SK-N-SH (cell line): ENCODE data around the gene ARHGAP10. TPM values are rescaled to one million over a fixed set of nuclear protein-coding genes. Genes with fewer than 3 reads are reported as not detected.

Experiments used
- CTCF ChIA-PET: fragments of 300-600, 350-600 bp; formaldehyde crosslinking; extraction: SDS; loops from one replicate; lab custom pipeline; 2021; lab: Yijun Ruan, JAX
- POLR2A ChIA-PET: fragments of 350-600 bp; sonication (Branson Sonifier 250); formaldehyde crosslinking; extraction: SDS; loops from one replicate; lab custom pipeline; 2020; ENCODE audit warnings: antibody characterized with exemption, inconsistent platforms; lab: Yijun Ruan, JAX
- DNase-seq: peaks from one replicate; pipeline ENCODE4 v3.0.0; 2012
- H2AFZ ChIP-seq: fragments of 200-600 bp; sonication (generic); 2 replicates; pipeline ENCODE4 v1.8.1; 2016; ENCODE audit warnings: antibody characterized with exemption, mild to moderate bottlenecking, low read depth
- H3F3A ChIP-seq: fragments of 200-600 bp; sonication (generic); replicated peaks from 2 replicates; pipeline ENCODE3; 2016; ENCODE audit warnings: antibody characterized with exemption, mild to moderate bottlenecking; ENCODE audit not compliant: insufficient read depth
- H3K27ac ChIP-seq, 2 experiments: fragments of 200-500 bp in 1 of 2; fragments of 200-600 bp in 1 of 2; sonication (Bioruptor generic) in 1 of 2; sonication (generic), shearing (Covaris generic) in 1 of 2; 2 replicates each; pipeline versions ENCODE4 v1.5.1 to v1.6.1; 2014 to 2016; ENCODE audit warnings: low read depth in 2 of 2, inconsistent platforms in 1 of 2, low read length in 1 of 2, mild to moderate bottlenecking in 1 of 2, mixed read lengths in 1 of 2
- H3K27me3 ChIP-seq: fragments of 200-600 bp; sonication (generic), shearing (Covaris generic); 2 replicates; pipeline ENCODE4 v1.6.1; 2016; ENCODE audit warnings: mixed run types; ENCODE audit not compliant: insufficient read depth
- H3K36me3 ChIP-seq, 2 experiments: fragments of 200-500 bp in 1 of 2; fragments of 200-600 bp in 1 of 2; sonication (Bioruptor generic) in 1 of 2; sonication (generic) in 1 of 2; replicated peaks in 1 of 2; 2 replicates each; pipeline versions ENCODE3 to v1.5.1; 2014 to 2016; ENCODE audit warnings: low read length in 1 of 2, mild to moderate bottlenecking in 1 of 2; ENCODE audit not compliant: insufficient read depth in 2 of 2, control insufficient read depth in 1 of 2
- H3K4me1 ChIP-seq, 2 experiments: fragments of 200-500 bp in 1 of 2; fragments of 200-600 bp in 1 of 2; sonication (Bioruptor generic) in 1 of 2; sonication (generic), shearing (Covaris generic) in 1 of 2; 2 replicates each; pipeline versions ENCODE4 v1.5.1 to v1.6.1; 2014 to 2016; ENCODE audit warnings: low read depth in 1 of 2, low read length in 1 of 2, mixed run types in 1 of 2; ENCODE audit not compliant: insufficient read depth in 2 of 2, control insufficient read depth in 1 of 2
- H3K4me2 ChIP-seq: fragments of 200-600 bp; sonication (generic), shearing (Covaris generic); 2 replicates; pipeline ENCODE4 v1.6.1; 2017; ENCODE audit warnings: mixed run types
- H3K4me3 ChIP-seq, 2 experiments: fragments of 200-500 bp in 1 of 2; fragments of 200-600 bp in 1 of 2; sonication (Bioruptor generic) in 1 of 2; sonication (generic), shearing (Covaris generic) in 1 of 2; 2 replicates each; pipeline versions ENCODE4 v1.5.1 to v1.8.1; 2014 to 2016; ENCODE audit warnings: low read depth in 2 of 2, inconsistent platforms in 1 of 2, low read length in 1 of 2, mild to moderate bottlenecking in 1 of 2, mixed read lengths in 1 of 2, moderate library complexity in 1 of 2
- H3K79me2 ChIP-seq: fragments of 200-600 bp; sonication (generic); 2 replicates; pipeline ENCODE4 v1.8.1; 2017; ENCODE audit warnings: mild to moderate bottlenecking; ENCODE audit not compliant: insufficient read depth
- H3K9ac ChIP-seq: fragments of 200-600 bp; sonication (generic); 2 replicates; pipeline ENCODE4 v1.6.1; 2017; ENCODE audit warnings: mixed run types
- H3K9me2 ChIP-seq: fragments of 200-600 bp; sonication (generic); 2 replicates; pipeline ENCODE4 v1.6.1; 2017; ENCODE audit warnings: mixed run types
- H3K9me3 ChIP-seq: fragments of 200-600 bp; sonication (generic); 2 replicates; pipeline ENCODE4 v1.6.1; 2017; ENCODE audit warnings: mixed run types, mild to moderate bottlenecking, moderate library complexity
- H4K20me1 ChIP-seq: fragments of 200-600 bp; sonication (generic); 2 replicates; pipeline ENCODE4 v1.6.1; 2017; ENCODE audit warnings: mild to moderate bottlenecking, mixed run types; ENCODE audit not compliant: insufficient read depth
- ELF1 ChIP-seq: IDR thresholded peaks from 2 replicates; pipeline ENCODE4 v1.4.0; 2012
- GABPA ChIP-seq: IDR thresholded peaks from 2 replicates; pipeline ENCODE4 v1.4.0; 2012; ENCODE audit warnings: low read depth, mild to moderate bottlenecking
- GATA2 ChIP-seq: sonication (generic); formaldehyde crosslinking; IDR thresholded peaks from 2 replicates; pipeline ENCODE4 v1.5.0; 2020; ENCODE audit warnings: mild to moderate bottlenecking, missing genetic modification reagents
- JUND ChIP-seq: IDR thresholded peaks from 2 replicates; pipeline ENCODE4 v1.4.0; 2012
- NFIC ChIP-seq: IDR thresholded peaks from 2 replicates; pipeline ENCODE4 v1.4.0; 2012; ENCODE audit warnings: borderline replicate concordance
- NRF1 ChIP-seq: IDR thresholded peaks from 2 replicates; pipeline ENCODE4 v1.6.1; 2012; ENCODE audit warnings: low read depth, mild to moderate bottlenecking, low read length
- RAD21 ChIP-seq: IDR thresholded peaks from 2 replicates; pipeline ENCODE4 v1.6.1; 2012; ENCODE audit warnings: mild to moderate bottlenecking, low read length
- RCOR1 ChIP-seq: fragments of 150-350 bp; IDR thresholded peaks from 2 replicates; pipeline ENCODE4 v1.6.1; 2017; ENCODE audit warnings: antibody characterized with exemption, low read length
- SIN3A ChIP-seq: IDR thresholded peaks from 2 replicates; pipeline ENCODE4 v1.6.1; 2012; ENCODE audit warnings: low read depth, mild to moderate bottlenecking, low read length, moderate library complexity, borderline replicate concordance
- SMC3 ChIP-seq: IDR thresholded peaks from 2 replicates; pipeline ENCODE4 v1.6.1; 2012; ENCODE audit warnings: low read depth, low read length, improper control_type of control experiment
- TAF1 ChIP-seq: IDR thresholded peaks from 2 replicates; pipeline ENCODE4 v1.6.1; 2012; ENCODE audit warnings: low read depth, mild to moderate bottlenecking, low read length, moderate library complexity, borderline replicate concordance
- TEAD4 ChIP-seq: IDR thresholded peaks from 2 replicates; pipeline ENCODE4 v1.4.0; 2012; ENCODE audit warnings: mild to moderate bottlenecking, borderline replicate concordance; ENCODE audit not compliant: insufficient read depth
- USF2 ChIP-seq: fragments of 150-350 bp; IDR thresholded peaks from 2 replicates; pipeline ENCODE4 v1.6.1; 2017; ENCODE audit warnings: antibody characterized with exemption, low read length, low read depth, borderline replicate concordance
- YY1 ChIP-seq: IDR thresholded peaks from 2 replicates; pipeline ENCODE4 v1.4.0; 2012; ENCODE audit warnings: low read depth, mild to moderate bottlenecking
- WGBS: methylation state at CpG from one replicate; pipeline ENCODE4 v1.1.6; 2017; ENCODE audit warnings: low lambda C conversion rate; 5-methylcytosine and 5-hydroxymethylcytosine counted together
- polyA plus RNA-seq, 3 experiments: library from polyadenylated mRNA; depleted of rRNA; stranded (reverse); fragments of >200 nt; gene quantifications; 2 replicates each; pipeline ENCODE4 v1.2.3, GENCODE V29; 2012
- TF ChIP-seq, protein P1 (sequence below): IDR thresholded peaks from 2 replicates; pipeline ENCODE4 v1.4.0; 2012; ENCODE audit warnings: low read depth, borderline replicate concordance
- TF ChIP-seq, protein P2 (sequence below): fragments of 200-600 bp; sonication (generic); IDR thresholded peaks from 2 replicates; pipeline ENCODE4 v1.6.1; 2017; ENCODE audit warnings: antibody characterized with exemption, mild to moderate bottlenecking, moderate library complexity
- TF ChIP-seq, protein P3 (sequence below): IDR thresholded peaks from 2 replicates; pipeline ENCODE4; 2012

The ARHGAP10 gene
- polyA plus RNA-seq, 1 of the 3 experiments (the other 2 are of a cell fraction): 15.1 TPM

DNA sequence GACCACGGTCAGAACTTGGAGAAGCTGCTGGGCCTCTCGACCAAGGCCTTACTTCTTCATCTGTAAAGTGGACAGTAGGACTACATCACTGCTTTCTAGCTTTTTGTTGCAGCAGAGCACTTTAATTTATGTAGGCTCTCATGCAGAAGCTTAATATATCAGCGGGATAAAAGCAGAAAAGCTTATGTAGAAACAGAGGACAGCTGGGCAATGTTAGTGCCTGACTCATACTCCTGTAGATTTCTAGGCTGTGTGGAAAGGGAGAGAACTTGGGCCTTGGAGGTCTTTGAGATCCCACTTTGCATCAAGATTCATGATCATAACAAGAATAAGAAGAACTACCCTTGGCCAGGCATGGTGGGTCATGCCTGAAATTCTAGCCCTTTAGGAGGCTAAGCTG, 91.2 kb downstream of the ARHGAP10 start:
- no peak overlapping the region for H3K4me2 ChIP-seq
- 100% methylated on average over 3 of the region's 3 CpGs for WGBS
- CTCF ChIA-PET: interaction anchor here (1.5 to 2.1 kb wide), 2 partner anchors 25 to 44 kb away, joined by 5 read pairs; no protein-coding TSS in a partner anchor

More for the DNA sequence above, 91.2 kb downstream of the ARHGAP10 start:
- POLR2A ChIA-PET: interaction anchor here (0.9 kb wide), 1 partner anchor 36 kb away, joined by 3 read pairs; no protein-coding TSS in a partner anchor
- DNase-seq: no peak
- peaks cover 0 to 8% of the 10 kb centered on the region in 2 experiments for H3K36me3 ChIP-seq
- no peak overlapping the region for H3K27ac ChIP-seq
- H3K4me3 ChIP-seq: no peak overlapping the region
- H3F3A ChIP-seq: peaks cover 2% of the 10 kb centered on the region
- H3K4me1 ChIP-seq: peaks cover 0 to 24% of the 10 kb centered on the region in 2 experiments; a peak in 3 of 4 replicates
- no peaks in the 10 kb centered on the region for H3K9me2 ChIP-seq
- TF ChIP-seq RAD21 (no peak), TAF1 (no peak), SIN3A (no peak), ELF1 (no peak), GATA2 (CRISPR knock-in tag) (no peak), RCOR1 (no peak), USF2 (no peak), YY1 (no peak), SMC3 (no peak), NRF1 (no peak), TEAD4 (no peak), JUND (no peak), NFIC (no peak), GABPA (no peak)
- TF ChIP-seq, protein P1, sequence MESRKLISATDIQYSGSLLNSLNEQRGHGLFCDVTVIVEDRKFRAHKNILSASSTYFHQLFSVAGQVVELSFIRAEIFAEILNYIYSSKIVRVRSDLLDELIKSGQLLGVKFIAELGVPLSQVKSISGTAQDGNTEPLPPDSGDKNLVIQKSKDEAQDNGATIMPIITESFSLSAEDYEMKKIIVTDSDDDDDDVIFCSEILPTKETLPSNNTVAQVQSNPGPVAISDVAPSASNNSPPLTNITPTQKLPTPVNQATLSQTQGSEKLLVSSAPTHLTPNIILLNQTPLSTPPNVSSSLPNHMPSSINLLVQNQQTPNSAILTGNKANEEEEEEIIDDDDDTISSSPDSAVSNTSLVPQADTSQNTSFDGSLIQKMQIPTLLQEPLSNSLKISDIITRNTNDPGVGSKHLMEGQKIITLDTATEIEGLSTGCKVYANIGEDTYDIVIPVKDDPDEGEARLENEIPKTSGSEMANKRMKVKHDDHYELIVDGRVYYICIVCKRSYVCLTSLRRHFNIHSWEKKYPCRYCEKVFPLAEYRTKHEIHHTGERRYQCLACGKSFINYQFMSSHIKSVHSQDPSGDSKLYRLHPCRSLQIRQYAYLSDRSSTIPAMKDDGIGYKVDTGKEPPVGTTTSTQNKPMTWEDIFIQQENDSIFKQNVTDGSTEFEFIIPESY: no peak
- TF ChIP-seq, protein P2, sequence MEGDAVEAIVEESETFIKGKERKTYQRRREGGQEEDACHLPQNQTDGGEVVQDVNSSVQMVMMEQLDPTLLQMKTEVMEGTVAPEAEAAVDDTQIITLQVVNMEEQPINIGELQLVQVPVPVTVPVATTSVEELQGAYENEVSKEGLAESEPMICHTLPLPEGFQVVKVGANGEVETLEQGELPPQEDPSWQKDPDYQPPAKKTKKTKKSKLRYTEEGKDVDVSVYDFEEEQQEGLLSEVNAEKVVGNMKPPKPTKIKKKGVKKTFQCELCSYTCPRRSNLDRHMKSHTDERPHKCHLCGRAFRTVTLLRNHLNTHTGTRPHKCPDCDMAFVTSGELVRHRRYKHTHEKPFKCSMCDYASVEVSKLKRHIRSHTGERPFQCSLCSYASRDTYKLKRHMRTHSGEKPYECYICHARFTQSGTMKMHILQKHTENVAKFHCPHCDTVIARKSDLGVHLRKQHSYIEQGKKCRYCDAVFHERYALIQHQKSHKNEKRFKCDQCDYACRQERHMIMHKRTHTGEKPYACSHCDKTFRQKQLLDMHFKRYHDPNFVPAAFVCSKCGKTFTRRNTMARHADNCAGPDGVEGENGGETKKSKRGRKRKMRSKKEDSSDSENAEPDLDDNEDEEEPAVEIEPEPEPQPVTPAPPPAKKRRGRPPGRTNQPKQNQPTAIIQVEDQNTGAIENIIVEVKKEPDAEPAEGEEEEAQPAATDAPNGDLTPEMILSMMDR: no peak
- TF ChIP-seq, protein P3, sequence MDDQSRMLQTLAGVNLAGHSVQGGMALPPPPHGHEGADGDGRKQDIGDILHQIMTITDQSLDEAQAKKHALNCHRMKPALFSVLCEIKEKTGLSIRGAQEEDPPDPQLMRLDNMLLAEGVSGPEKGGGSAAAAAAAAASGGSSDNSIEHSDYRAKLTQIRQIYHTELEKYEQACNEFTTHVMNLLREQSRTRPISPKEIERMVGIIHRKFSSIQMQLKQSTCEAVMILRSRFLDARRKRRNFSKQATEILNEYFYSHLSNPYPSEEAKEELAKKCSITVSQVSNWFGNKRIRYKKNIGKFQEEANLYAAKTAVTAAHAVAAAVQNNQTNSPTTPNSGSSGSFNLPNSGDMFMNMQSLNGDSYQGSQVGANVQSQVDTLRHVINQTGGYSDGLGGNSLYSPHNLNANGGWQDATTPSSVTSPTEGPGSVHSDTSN: no peak
- no peak overlapping the region for H3K9ac ChIP-seq
- no peaks in the 10 kb centered on the region for H3K9me3 ChIP-seq
- H3K27me3 ChIP-seq: no peaks in the 10 kb centered on the region
- H3K79me2 ChIP-seq: peaks cover 12% of the 10 kb centered on the region; the same call in 1 of the 2 replicates
- H2AFZ ChIP-seq: no peak overlapping the region
- H4K20me1 ChIP-seq: no peaks in the 10 kb centered on the region
